Ishikawa (cell line): ENCODE measurements around the gene C22orf31.

Source experiments
- CEBPB ChIP-seq: IDR thresholded peaks from 2 replicates; pipeline ENCODE4 v1.6.1; 2012
- CREB1 ChIP-seq: IDR thresholded peaks from 2 replicates; pipeline ENCODE4 v1.6.1; 2012; ENCODE audit warnings: low read depth
- EGR1 ChIP-seq: IDR thresholded peaks from 2 replicates; pipeline ENCODE4 v1.6.1; 2012
- EP300 ChIP-seq: IDR thresholded peaks from 2 replicates; pipeline ENCODE4 v1.6.1; 2012; ENCODE audit warnings: borderline replicate concordance
- FOXM1 ChIP-seq: IDR thresholded peaks from 2 replicates; pipeline ENCODE4 v1.6.1; 2012; ENCODE audit warnings: low read depth, borderline replicate concordance
- NFIC ChIP-seq: IDR thresholded peaks from 2 replicates; pipeline ENCODE4 v1.6.1; 2012
- RAD21 ChIP-seq: IDR thresholded peaks from 2 replicates; pipeline ENCODE4 v1.6.1; 2012; ENCODE audit warnings: low read depth
- TAF1 ChIP-seq: IDR thresholded peaks from 2 replicates; pipeline ENCODE4 v1.6.1; 2012; ENCODE audit warnings: low read depth, mild to moderate bottlenecking
- TCF12 ChIP-seq: IDR thresholded peaks from 2 replicates; pipeline ENCODE4 v1.6.1; 2012; ENCODE audit warnings: low read depth
- TEAD4 ChIP-seq: IDR thresholded peaks from 2 replicates; pipeline ENCODE4 v1.6.1; 2012
- YY1 ChIP-seq: IDR thresholded peaks from 2 replicates; pipeline ENCODE4 v1.6.1; 2012; ENCODE audit warnings: low read depth
- ZBTB7A ChIP-seq: IDR thresholded peaks from 2 replicates; pipeline ENCODE4 v1.6.1; 2012; ENCODE audit warnings: low read depth
- TF ChIP-seq, protein P1 (sequence below): IDR thresholded peaks from 2 replicates; pipeline ENCODE4 v1.6.1; 2012
- TF ChIP-seq, protein P2 (sequence below): IDR thresholded peaks from 2 replicates; pipeline ENCODE4 v1.6.1; 2012
- TF ChIP-seq, protein P3 (sequence below): IDR thresholded peaks from 2 replicates; pipeline ENCODE4 v1.6.1; 2012; ENCODE audit warnings: low read depth, mild to moderate bottlenecking

The C22orf31 gene

DNA sequence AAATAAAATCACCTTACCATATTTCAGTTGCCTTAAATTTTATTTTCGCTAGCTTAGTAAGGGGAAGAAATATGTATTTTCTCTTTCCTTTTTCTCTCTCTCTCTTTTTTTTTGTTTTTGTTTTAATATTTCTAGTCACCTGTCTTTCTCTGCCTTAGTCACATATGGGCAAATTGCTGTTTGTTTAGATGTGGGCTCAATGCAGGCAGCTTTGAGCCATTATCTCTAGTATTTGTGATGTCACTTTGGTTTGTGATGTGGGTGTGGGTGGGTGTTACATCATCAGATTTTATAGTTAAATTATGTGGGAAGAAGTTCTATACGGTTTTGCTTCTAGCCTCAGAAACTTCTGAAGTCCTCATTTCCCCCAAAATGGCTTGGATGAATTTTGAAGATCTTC, at the start of gene C22orf31:
Gene C22orf31 (minus strand): TSS at position 59 of the 400 bp plus-strand sequence. CDS start 39 bp downstream, at position 20.
- TF ChIP-seq, protein P1, sequence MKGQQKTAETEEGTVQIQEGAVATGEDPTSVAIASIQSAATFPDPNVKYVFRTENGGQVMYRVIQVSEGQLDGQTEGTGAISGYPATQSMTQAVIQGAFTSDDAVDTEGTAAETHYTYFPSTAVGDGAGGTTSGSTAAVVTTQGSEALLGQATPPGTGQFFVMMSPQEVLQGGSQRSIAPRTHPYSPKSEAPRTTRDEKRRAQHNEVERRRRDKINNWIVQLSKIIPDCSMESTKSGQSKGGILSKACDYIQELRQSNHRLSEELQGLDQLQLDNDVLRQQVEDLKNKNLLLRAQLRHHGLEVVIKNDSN: no peak
- TF ChIP-seq, protein P2, sequence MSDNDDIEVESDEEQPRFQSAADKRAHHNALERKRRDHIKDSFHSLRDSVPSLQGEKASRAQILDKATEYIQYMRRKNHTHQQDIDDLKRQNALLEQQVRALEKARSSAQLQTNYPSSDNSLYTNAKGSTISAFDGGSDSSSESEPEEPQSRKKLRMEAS: no peak
- TF ChIP-seq EP300 (no peak), EGR1 (no peak), ZBTB7A (no peak)
- TF ChIP-seq, protein P3, sequence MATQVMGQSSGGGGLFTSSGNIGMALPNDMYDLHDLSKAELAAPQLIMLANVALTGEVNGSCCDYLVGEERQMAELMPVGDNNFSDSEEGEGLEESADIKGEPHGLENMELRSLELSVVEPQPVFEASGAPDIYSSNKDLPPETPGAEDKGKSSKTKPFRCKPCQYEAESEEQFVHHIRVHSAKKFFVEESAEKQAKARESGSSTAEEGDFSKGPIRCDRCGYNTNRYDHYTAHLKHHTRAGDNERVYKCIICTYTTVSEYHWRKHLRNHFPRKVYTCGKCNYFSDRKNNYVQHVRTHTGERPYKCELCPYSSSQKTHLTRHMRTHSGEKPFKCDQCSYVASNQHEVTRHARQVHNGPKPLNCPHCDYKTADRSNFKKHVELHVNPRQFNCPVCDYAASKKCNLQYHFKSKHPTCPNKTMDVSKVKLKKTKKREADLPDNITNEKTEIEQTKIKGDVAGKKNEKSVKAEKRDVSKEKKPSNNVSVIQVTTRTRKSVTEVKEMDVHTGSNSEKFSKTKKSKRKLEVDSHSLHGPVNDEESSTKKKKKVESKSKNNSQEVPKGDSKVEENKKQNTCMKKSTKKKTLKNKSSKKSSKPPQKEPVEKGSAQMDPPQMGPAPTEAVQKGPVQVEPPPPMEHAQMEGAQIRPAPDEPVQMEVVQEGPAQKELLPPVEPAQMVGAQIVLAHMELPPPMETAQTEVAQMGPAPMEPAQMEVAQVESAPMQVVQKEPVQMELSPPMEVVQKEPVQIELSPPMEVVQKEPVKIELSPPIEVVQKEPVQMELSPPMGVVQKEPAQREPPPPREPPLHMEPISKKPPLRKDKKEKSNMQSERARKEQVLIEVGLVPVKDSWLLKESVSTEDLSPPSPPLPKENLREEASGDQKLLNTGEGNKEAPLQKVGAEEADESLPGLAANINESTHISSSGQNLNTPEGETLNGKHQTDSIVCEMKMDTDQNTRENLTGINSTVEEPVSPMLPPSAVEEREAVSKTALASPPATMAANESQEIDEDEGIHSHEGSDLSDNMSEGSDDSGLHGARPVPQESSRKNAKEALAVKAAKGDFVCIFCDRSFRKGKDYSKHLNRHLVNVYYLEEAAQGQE: no peak

DNA sequence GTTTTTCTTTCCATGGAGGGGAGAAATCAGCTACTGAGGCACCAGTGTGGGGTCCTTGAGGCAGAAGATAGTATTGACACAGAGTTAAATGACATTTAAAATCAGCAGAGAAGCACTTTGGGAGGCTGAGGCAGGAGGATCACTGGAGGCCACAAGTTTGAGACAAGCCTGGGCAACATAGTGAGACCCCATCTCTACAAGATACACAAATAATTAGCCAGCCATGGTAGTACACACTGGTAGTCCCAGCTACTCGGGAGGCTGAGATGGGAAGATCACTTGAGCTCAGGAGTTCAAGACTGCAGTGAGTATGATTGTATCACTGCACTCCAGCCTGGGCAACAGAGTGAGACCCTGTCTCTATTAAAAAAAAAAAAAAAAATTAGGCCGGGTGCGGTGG, 49.3 kb upstream of the C22orf31 start:
- no peak for TF ChIP-seq EGR1

DNA sequence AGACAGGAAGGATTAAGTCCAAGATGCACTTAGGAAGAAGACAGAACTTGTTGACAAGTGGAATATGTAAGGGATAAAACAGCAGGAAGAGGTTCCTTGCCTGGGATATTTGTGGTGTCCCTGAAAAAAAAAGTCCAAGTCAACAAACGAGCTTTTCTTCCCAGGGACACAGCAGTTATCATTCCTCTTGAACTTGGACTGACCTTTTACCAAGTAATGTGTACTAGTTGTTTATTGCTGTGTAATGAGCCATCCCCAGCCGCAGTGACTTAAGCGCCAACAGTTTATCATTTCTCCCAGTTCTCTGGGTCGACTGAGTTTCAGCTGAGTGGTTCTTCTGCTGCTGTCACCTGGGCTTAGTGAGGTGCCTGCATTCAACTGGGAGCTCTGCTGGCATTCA, 48.2 kb upstream of the C22orf31 start:
- no peak for TF ChIP-seq CREB1
- no peak for TF ChIP-seq CEBPB
- TF ChIP-seq, protein P1: no peak
- TF ChIP-seq EP300: no peak
- TF ChIP-seq TAF1: no peak
- TF ChIP-seq, protein P3: no peak
- no peak for TF ChIP-seq ZBTB7A
- no peak for TF ChIP-seq EGR1
- TF ChIP-seq YY1: no peak
- TF ChIP-seq, protein P2: no peak
- TF ChIP-seq RAD21: no peak
- TF ChIP-seq NFIC: no peak
- TF ChIP-seq FOXM1: no peak
- TF ChIP-seq TEAD4: no peak
- TF ChIP-seq TCF12: no peak

DNA sequence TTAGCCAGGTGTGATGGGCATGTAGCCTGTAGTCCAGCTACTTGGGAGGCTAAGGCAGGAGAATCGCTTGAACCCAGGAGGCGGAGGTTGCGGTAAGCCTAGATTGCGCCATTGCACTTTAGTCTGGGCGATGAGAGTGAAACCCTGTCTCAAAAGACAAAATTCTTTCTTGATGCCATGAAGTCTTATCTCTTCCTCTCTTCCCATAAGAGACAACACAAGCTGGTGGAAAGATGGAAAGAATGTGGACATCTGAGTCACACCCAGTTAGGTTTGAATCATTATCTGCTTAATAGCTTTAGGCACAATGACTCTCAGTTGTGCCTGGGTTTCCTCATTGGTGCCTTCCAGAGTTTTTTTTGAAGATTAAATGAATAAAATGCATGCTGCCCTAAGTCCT, 46.5 kb upstream of the C22orf31 start:
- TF ChIP-seq TCF12: no peak
- no peak for TF ChIP-seq ZBTB7A
- no peak for TF ChIP-seq EP300
- no peak for TF ChIP-seq FOXM1

DNA sequence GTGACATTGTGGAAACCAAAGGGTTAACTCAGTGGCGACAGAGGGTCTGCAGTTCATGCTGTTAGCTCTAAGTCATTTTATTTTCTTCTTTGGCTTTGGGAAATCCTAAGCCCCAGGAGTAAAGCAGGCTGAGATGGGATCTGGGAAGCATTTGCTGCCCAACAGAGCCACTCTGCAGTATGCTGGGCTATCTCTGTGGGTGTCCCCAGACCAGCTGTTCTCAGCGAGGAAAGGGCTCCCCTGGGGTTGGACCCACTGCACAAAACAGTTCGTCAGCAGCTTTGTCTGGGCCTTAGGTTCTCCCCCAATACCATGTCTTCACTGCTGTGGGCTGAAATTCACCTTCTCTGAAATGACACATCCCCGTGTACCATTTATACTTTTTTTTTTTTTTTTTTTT, 45.2 kb upstream of the C22orf31 start:
- no peak for TF ChIP-seq NFIC
- TF ChIP-seq, protein P2: no peak
- no peak for TF ChIP-seq EP300
- no peak for TF ChIP-seq RAD21
- no peak for TF ChIP-seq ZBTB7A
- TF ChIP-seq, protein P1: no peak
- TF ChIP-seq, protein P3: no peak
- no peak for TF ChIP-seq TCF12
- TF ChIP-seq FOXM1: no peak

DNA sequence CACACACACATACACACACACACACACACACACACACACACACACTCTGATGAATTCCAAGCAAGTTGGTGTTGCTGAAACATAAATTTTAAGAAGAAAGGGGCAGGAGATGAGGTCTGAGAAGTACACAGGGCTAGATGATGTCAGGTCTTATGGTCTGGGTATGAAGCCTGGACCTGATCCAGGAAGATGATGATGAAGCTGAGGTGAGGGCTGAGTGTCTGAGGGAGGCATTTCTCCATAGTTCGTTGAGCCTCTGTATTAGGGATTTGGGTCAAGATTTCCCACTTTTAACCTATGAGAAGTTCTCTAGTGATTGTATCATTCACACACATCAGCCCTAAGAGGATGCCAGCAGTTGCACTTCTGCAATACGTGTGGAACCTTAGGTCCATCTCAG, 43.8 kb upstream of the C22orf31 start:
- TF ChIP-seq TEAD4 (no peak), YY1 (no peak), CREB1 (no peak), EP300 (no peak), ZBTB7A (no peak), CEBPB (no peak), RAD21 (no peak), NFIC (no peak), TCF12 (no peak)
- TF ChIP-seq, protein P2: no peak
